Fibroblast of villous mesenchyme (primary cell): ENCODE measurements around the gene FAM209B. TPM values are rescaled to one million over a fixed set of nuclear protein-coding genes. Genes with fewer than 3 reads are reported as not detected.
A peak's percentile ranks its signal among the peaks of the same experiment; 100 is the strongest.
"Not testable (repeated sequence)": the region's sequence is repeated elsewhere in the genome, so short reads cannot be mapped to it uniquely, and the experiment has no call there.

Source experiments
- DNase-seq: peaks from one replicate; pipeline ENCODE4 v3.0.0-alpha.2; 2010; ENCODE audit warnings: low read depth
- H3K4me3 ChIP-seq: 2 replicates; pipeline ENCODE4 v1.5.1; 2011; ENCODE audit warnings: low read depth, mild to moderate bottlenecking, low read length
- total RNA-seq: library from RNA; depleted of rRNA; stranded (reverse); fragments of >200 nt; gene quantifications from 2 replicates; pipeline ENCODE4 v1.2.3, GENCODE V29; 2012
- TF ChIP-seq, protein P1 (sequence below): IDR thresholded peaks from 2 replicates; pipeline ENCODE4 v1.5.1; 2012; ENCODE audit warnings: low read depth, mild to moderate bottlenecking, low read length; ENCODE audit not compliant: insufficient read depth

The FAM209B gene
- total RNA-seq, 1 donor = not detected

DNA sequence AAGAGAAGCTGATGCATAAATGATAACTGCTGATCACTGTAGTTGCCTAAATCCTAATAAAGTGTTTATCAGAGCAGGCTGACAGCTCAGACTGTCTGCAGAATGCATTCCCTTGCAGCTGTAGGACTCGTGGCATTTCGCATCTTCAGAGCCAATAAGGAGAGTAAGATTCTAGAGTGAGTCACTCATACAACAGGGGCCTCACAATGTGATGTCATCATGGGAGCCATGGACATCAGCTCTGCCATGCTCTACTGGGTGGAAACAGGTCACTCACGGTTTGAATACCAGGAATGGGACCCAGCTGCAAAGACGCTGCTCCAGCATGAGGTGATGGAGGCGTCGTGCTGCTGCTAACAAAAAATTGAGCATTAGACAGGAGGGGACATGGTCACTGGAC lies 7.4 kb downstream of the FAM209B start:
- no peak for DNase-seq
- TF ChIP-seq, protein P1, sequence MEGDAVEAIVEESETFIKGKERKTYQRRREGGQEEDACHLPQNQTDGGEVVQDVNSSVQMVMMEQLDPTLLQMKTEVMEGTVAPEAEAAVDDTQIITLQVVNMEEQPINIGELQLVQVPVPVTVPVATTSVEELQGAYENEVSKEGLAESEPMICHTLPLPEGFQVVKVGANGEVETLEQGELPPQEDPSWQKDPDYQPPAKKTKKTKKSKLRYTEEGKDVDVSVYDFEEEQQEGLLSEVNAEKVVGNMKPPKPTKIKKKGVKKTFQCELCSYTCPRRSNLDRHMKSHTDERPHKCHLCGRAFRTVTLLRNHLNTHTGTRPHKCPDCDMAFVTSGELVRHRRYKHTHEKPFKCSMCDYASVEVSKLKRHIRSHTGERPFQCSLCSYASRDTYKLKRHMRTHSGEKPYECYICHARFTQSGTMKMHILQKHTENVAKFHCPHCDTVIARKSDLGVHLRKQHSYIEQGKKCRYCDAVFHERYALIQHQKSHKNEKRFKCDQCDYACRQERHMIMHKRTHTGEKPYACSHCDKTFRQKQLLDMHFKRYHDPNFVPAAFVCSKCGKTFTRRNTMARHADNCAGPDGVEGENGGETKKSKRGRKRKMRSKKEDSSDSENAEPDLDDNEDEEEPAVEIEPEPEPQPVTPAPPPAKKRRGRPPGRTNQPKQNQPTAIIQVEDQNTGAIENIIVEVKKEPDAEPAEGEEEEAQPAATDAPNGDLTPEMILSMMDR = no peak
- no peak overlapping the region for H3K4me3 ChIP-seq

DNA sequence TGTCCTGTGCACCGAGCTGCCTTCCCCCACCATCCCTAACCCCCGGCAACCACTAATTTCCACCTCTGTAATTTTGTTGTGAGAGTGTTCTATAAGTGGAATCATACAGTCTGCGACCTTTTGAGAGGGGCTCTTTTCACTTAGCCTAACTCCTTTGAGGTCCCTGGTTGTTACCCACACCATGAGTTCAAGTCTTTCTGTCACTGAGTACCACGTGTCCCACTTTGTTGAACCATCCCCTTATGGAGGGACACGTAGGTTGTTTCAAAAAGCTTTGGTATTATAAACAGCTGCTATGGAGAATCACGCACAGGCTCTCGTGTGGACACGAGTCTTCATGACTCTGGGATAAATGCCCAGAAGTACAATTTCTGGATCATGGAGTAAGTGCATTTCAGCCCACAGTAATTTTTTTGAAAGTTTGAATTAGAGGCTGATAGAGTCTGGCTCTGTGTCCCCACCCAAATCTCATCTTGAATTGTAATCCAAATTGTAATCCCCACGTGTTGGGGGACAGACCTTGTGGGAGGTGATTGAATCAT lies 9.5 kb downstream of the FAM209B start:
- TF ChIP-seq, protein P1 = no peak
- no peak overlapping the region for H3K4me3 ChIP-seq
- DNase-seq = no peak

DNA sequence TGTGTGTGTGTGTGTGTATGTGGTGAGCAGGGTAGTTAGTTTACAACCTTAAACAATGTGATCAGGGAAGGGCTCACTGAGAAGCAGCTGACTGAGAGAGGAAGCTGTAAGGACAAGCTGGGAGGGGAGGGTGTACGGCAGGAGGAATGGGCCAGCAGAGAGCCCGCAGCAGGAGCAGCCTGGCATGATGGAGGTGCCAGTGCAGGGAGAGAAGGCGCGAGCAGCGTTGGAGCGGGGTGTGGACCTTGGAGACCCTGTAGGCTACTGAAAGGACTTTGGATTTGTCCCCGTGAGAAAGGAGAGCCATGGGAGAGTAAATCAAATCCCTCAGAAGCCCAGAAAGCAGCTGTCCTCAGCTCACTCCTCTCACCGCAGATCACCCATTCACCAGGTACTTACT lies 18.5 kb downstream of the FAM209B start:
- H3K4me3 ChIP-seq = no peak overlapping the region
- TF ChIP-seq, protein P1 = no peak
- no peak for DNase-seq

DNA sequence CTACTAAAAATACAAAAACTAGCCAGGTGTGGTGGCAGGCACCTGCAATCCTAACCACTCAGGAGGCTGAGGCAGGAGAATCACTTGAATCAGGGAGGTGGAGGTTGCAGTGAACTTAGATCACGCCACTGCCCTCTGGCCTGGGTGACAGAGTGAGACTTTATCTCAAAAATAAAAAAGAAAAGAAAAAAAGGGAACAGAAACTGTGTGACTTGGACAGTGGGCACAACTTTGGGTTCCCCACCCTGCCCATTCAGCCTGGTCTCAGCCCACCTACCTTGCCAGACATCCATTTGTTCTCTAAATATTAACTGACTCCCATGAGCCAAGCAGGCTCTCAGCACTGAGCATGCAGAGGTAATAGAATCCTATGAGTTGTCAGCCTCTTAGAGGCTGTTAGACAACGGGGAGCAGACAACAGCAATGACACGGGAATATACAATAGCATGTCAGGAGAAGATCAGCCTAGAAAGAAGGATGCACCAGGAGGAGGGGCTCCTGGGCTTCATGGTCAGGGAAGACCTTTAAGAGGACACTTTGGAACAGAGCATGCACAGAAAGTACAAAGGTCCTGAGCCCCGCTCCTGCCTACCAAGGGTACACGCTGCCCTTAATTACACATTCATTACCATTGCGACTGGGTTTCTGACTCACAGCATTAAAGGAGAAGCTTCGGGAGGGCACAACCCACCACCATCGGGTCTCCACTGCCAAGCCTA lies 20.0 kb downstream of the FAM209B start:
- DNase-seq = no peak
- H3K4me3 ChIP-seq = no peak overlapping the region
- TF ChIP-seq, protein P1 = no peak

DNA sequence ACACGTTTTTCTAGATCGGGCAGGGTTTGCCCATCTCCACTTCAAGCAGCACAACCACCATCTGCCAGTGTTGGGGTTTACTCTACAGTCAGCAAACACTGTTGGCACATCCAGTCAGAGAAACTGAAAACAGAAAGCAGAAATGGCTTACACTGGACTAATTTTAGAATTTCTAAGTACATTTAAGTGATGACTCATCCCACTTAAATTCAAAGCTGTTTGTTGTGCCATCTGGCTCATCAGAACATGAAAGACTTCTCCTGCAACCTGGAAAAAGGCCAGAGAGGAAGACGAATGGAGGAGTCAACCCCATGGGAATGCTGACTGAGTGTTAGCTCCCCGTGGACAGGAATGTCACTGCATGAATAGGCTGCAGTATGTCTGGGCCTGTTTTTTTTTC lies 21.8 kb downstream of the FAM209B start:
- DNase-seq = peak; percentile 97
- no peak overlapping the region for H3K4me3 ChIP-seq
- TF ChIP-seq, protein P1 = peak; percentile 23

DNA sequence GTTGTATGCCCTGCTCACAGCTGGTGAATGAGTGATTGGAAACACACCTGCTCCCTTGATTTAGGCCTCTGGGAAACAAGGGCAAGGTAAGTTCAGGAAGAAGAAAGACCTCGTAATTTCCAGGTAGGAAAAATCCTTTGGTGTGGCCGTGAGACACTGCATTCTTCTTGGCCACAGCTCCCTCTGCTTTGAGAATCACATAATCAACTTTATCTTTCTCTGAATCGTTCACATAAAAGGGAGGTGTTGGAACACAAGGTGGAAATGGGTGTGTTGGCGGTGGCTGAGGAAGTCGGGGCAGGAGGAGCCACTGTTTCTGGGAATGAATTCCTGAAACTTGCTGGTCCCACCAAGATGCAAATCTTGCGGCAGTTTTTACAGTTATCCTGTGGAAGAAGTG lies 25.9 kb downstream of the FAM209B start:
- no peak overlapping the region for H3K4me3 ChIP-seq
- TF ChIP-seq, protein P1 = no peak
- no peak for DNase-seq

DNA sequence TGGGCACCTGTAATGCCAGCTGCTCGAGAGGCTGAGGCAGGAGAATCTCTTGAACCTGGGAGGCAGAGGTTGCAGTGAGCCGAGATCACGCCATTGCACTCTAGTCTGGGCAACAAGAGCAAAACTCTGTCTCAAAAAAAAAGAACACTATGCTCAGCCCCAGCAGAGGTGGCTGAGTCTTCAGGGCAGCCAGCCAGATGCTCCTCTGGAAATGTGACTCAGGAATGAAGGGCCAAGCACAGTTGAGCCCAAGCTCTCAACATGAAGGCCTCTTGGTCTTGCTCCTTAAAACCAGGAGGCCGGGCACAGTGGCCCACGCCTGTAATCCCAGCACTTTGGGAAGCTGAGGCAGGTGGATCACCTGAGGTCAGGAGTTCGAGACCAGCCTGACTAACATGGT lies 31.5 kb downstream of the FAM209B start:
- not testable (repeated sequence) for H3K4me3 ChIP-seq, DNase-seq
